SH-SY5Y (cell line): ENCODE results near the gene SAE1.

ENCODE experiments used
- GATA2 ChIP-seq: IDR thresholded peaks from 2 replicates; pipeline ENCODE4 v1.6.1; 2011; ENCODE audit warnings: mild to moderate bottlenecking, low read depth, low read length
- GATA3 ChIP-seq: IDR thresholded peaks from 2 replicates; pipeline ENCODE4 v1.6.1; 2011; ENCODE audit warnings: low read depth, mild to moderate bottlenecking, low read length, moderate library complexity

DNA sequence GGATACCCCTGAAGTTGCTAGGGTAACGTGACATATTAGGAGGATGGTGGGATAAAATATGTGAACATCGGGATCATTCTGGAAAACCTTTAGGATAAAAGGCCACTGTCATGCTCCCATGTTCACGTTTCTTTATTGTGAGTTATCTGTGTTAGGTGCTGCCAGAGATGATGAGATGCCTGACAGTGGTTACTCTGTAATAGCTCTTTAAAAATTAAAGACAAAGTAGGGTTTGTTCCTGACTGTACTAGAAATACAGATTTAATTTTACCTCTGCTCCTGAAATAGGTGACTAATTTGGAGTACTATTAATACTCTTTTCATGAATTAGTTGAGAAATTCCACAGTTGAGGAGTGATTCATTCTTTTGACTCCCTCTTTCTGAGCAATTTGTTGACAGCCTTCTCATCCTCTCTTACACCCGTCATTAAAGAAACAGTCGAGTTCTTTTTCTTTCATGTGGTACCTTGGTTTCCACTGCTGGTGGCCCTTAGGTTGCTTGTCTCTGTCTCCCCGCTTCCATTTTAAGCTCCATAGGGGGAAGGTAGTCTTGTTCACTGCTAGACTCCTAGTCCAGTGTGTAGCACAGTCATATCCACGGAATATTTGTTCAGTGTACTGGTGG lies 28.4 kb downstream of the SAE1 start:
- TF ChIP-seq GATA2 (no peak), GATA3 (no peak)
